Measurements from ENCODE around the gene ADAM15. TPM values are rescaled to one million over a fixed set of nuclear protein-coding genes. Genes with fewer than 3 reads are reported as not detected.
A peak's percentile ranks its signal among the peaks of the same experiment; 100 is the strongest.

Gene ADAM15
- total and polyA plus RNA-seq, 7 donors, result 37.8 to 186 (median 54.9) TPM

GRCh38 chr1:155068599-155068998, 17.5 kb downstream of the ADAM15 start:
- no peak for DNase-seq
- Histone ChIP-seq H3K36me3 (no peaks in the 10 kb centered on the region), H3K4me3 (no peak overlapping the region), H3K9me3 (no peaks in the 10 kb centered on the region), H3K27ac (no peak overlapping the region), H3K4me1 (peaks cover 0 to 31% (median 24%) of the 10 kb centered on the region in 4 donors), H3K27me3 (no peaks in the 10 kb centered on the region)
- 90 to 92% methylated on average over 3 of the region's 3 CpGs for WGBS, 2 donors
- intact Hi-C loops (cut with DNase I), result no loop called here
- TF ChIP-seq POLR2AphosphoS5 (IDR thresholded peaks at IDR 0.05) (no peak), CTCF (IDR thresholded peaks at IDR 0.05) (no peak), EP300 (IDR thresholded peaks at IDR 0.05) (no peak), POLR2A (IDR thresholded peaks at IDR 0.05) (no peak)

GRCh38 chr1:155069551-155070157, 18.5 kb downstream of the ADAM15 start:
- no peak for DNase-seq
- intact Hi-C loops (cut with DNase I), result no loop called here
- no peaks in the 10 kb centered on the region for H3K27me3 ChIP-seq

GRCh38 chr1:155070158-155070621, 19.1 kb downstream of the ADAM15 start:
- Histone ChIP-seq H3K36me3 (no peaks in the 10 kb centered on the region), H3K27me3 (no peaks in the 10 kb centered on the region), H3K4me1 (peaks cover 0 to 22% (median 16%) of the 10 kb centered on the region in 4 donors), H3K9me3 (no peaks in the 10 kb centered on the region), H3K27ac (peak overlapping the region in 3 of 4 donors; percentile 72 to 81 (median 76)), H3K4me3 (peak overlapping the region in 3 of 4 donors; percentile 45 to 53 (median 48))
- 12 to 45% methylated on average over 28 of the region's 28 CpGs for WGBS, 2 donors
- intact Hi-C loops (cut with DNase I), result no loop called here
- DNase-seq, result no peak
- TF ChIP-seq CTCF (IDR thresholded peaks at IDR 0.05), result no peak
- TF ChIP-seq POLR2AphosphoS5 (IDR thresholded peaks at IDR 0.05), result no peak
- no peak for TF ChIP-seq EP300 (IDR thresholded peaks at IDR 0.05)
- TF ChIP-seq POLR2A (IDR thresholded peaks at IDR 0.05), result no peak

More at GRCh38 chr1:155069551-155070157, 18.5 kb downstream of the ADAM15 start:
- peaks cover 0 to 22% (median 16%) of the 10 kb centered on the region in 4 donors for H3K4me1 ChIP-seq
- H3K27ac ChIP-seq, result no peak overlapping the region
- no peaks in the 10 kb centered on the region for H3K36me3 ChIP-seq
- no peak overlapping the region for H3K4me3 ChIP-seq
- 26 to 68% methylated on average over 7 of the region's 7 CpGs for WGBS, 2 donors
- no peaks in the 10 kb centered on the region for H3K9me3 ChIP-seq
- no peak for TF ChIP-seq POLR2A (IDR thresholded peaks at IDR 0.05)
- TF ChIP-seq POLR2AphosphoS5 (IDR thresholded peaks at IDR 0.05), result no peak
- no peak for TF ChIP-seq CTCF (IDR thresholded peaks at IDR 0.05)
- TF ChIP-seq EP300 (IDR thresholded peaks at IDR 0.05), result no peak

GRCh38 chr1:155070721-155071569, 19.8 kb downstream of the ADAM15 start:
- TF ChIP-seq EP300 (IDR thresholded peaks at IDR 0.05), result no peak
- TF ChIP-seq POLR2AphosphoS5 (IDR thresholded peaks at IDR 0.05), result peak in 2 of 4 donors; percentile 32 to 42
- TF ChIP-seq CTCF (IDR thresholded peaks at IDR 0.05), result peak in 3 of 4 experiments; percentile 21 to 57 (median 36)
- no peak for TF ChIP-seq POLR2A (IDR thresholded peaks at IDR 0.05)
- peak overlapping the region; percentile 71 to 81 (median 74) for H3K27ac ChIP-seq
- no peaks in the 10 kb centered on the region for H3K9me3 ChIP-seq
- H3K27me3 ChIP-seq, result no peaks in the 10 kb centered on the region
- intact Hi-C loops (cut with DNase I), result no loop called here
- peaks cover 0 to 22% (median 16%) of the 10 kb centered on the region in 4 donors for H3K4me1 ChIP-seq
- peak overlapping the region; percentile 11 to 53 (median 46) for H3K4me3 ChIP-seq
- WGBS, 2 donors, result 1 to 6% methylated on average over 61 of the region's 61 CpGs
- H3K36me3 ChIP-seq, result no peaks in the 10 kb centered on the region
- DNase-seq, result peak; percentile 90
